NB4 (cell line): ENCODE data around the gene PCDH10.
"Not testable (repeated sequence)": the region's sequence is repeated elsewhere in the genome, so short reads cannot be mapped to it uniquely, and the experiment has no call there.

Experiments used
- DNase-seq: peaks from one replicate; pipeline ENCODE4 v3.0.0; 2010; ENCODE audit warnings: low read depth
- H3K4me3 ChIP-seq: one replicate; pipeline ENCODE4 v1.5.1; 2011; ENCODE audit warnings: mild to moderate bottlenecking, low read depth, low read length, moderate library complexity
- MAX ChIP-seq: IDR thresholded peaks from 2 replicates; pipeline ENCODE4 v1.6.1; 2011; ENCODE audit warnings: low read depth, low read length
- MYC ChIP-seq: IDR thresholded peaks from 2 replicates; pipeline ENCODE4 v1.6.1; 2011; ENCODE audit warnings: low read depth, low read length
- POLR2A ChIP-seq: IDR thresholded peaks from 2 replicates; pipeline ENCODE4 v1.6.1; 2011; ENCODE audit warnings: mild to moderate bottlenecking; ENCODE audit not compliant: insufficient read length; ENCODE audit errors: extremely low read depth
- TF ChIP-seq, protein P1 (sequence below): IDR thresholded peaks from one replicate; pipeline ENCODE4 v1.5.1; 2012; ENCODE audit warnings: low read depth, low read length

Gene PCDH10

DNA sequence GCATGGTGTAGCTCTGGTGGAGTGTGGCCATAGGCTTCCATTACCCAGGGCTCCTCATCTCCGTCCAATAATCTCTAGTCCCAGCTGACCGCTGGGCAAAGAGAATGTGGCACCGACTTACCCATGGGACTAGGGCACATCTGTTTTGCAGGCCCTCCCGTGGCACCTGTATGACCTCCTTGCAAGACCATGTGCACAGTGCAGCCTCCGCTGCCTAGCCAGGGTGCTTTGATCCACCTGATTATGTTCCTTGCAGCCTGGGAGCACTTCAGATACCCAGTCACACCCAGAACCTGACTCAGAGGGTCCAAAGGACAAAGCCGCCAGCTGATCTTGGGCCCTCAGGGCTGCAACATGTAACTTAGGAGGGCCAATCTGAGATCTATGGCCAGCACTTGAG, 84.8 kb downstream of the PCDH10 start:
- no peak for DNase-seq
- no peak overlapping the region for H3K4me3 ChIP-seq
- TF ChIP-seq POLR2A (no peak), MAX (no peak), MYC (no peak)
- TF ChIP-seq, protein P1, sequence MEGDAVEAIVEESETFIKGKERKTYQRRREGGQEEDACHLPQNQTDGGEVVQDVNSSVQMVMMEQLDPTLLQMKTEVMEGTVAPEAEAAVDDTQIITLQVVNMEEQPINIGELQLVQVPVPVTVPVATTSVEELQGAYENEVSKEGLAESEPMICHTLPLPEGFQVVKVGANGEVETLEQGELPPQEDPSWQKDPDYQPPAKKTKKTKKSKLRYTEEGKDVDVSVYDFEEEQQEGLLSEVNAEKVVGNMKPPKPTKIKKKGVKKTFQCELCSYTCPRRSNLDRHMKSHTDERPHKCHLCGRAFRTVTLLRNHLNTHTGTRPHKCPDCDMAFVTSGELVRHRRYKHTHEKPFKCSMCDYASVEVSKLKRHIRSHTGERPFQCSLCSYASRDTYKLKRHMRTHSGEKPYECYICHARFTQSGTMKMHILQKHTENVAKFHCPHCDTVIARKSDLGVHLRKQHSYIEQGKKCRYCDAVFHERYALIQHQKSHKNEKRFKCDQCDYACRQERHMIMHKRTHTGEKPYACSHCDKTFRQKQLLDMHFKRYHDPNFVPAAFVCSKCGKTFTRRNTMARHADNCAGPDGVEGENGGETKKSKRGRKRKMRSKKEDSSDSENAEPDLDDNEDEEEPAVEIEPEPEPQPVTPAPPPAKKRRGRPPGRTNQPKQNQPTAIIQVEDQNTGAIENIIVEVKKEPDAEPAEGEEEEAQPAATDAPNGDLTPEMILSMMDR = no peak

DNA sequence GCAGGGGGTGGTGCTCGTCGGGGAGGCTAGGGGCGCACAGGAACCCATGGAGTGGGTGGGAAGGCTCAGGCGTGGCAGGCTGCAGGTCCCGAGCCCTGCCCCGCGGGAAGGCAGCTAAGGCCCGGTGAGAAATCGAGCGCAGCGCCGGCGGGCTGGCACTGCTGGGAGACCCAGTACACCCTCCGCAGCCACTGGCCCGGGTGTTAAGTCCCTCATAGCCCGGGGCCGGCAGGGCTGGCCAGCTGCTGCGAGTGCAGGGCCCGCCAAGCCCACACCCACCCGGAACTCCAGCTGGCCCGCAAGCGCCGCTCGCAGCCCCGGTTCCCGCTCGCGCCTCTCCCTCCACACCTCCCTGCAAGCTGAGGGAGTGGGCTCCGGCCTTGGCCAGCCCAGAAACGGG, 91.4 kb downstream of the PCDH10 start:
- H3K4me3 ChIP-seq, DNase-seq: not testable (repeated sequence)
